ENCODE measurements around the gene ABCD3.
"Not testable (repeated sequence)": the region's sequence is repeated elsewhere in the genome, so short reads cannot be mapped to it uniquely, and the experiment has no call there.

ABCD3 gene

GRCh38 chr1:94433866-94434265 is 15.7 kb downstream of the ABCD3 start:
- H3K27ac ChIP-seq = no peak overlapping the region

DNA sequence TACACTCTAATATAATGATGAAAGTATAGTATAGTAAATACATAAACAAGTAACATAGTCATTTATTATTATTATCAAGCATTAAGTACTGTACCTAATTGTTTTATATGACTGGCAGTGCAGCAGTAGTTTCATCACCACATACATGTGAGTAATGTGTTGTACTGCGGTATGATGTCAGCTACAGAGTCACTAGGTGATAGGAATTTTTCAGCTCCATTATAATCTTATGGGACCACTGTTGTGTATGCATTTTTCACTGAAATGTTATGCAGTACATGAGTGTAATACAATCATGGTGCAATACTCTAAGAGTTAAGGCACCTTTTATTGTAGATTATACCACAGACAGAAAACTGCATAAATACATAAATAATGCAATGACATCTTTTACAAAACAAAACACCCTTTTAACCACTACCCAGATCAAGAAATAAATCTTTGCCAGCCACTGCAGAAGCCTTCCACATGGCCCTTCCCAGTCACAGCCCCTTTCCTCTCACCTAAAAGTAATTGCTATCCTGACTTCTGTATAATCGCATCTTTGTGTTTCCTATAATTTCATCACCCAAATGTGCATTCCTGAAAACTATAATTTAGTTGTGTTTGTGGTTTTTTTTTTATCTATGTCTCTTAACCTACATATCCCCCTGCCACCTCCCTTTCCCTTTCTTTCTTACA is 16.3 kb downstream of the ABCD3 start:
- no peak for TF ChIP-seq CTCF (conservative IDR thresholded peaks at IDR 0.05)

More at GRCh38 chr1:94433866-94434265, 15.7 kb downstream of the ABCD3 start:
- TF ChIP-seq CTCF (conservative IDR thresholded peaks at IDR 0.05) = no peak

GRCh38 chr1:94438692-94439276 is 20.6 kb downstream of the ABCD3 start:
- TF ChIP-seq CTCF (conservative IDR thresholded peaks at IDR 0.05) = no peak
- no peak overlapping the region for H3K27ac ChIP-seq

More for the DNA sequence above, 16.3 kb downstream of the ABCD3 start:
- H3K27ac ChIP-seq = no peak overlapping the region

DNA sequence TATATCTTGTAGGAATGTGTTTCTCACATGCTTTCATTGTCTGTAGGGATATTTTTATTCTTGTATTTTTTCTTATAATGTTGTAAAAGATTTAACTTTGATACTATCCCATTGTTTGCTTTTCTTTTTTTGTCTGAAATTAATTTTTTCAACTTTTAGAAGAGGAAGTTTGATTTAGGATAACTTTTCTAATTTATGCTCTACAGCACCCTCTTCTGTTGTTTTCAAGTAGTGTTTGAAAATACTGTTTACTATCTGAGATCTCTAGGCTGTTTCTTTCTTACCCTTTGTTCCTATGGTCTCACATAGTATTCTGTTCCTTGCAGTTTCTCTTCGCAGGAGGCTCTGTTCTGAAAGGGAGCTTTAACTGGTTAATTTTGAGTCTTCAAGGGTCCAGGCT is 21.9 kb downstream of the ABCD3 start:
- no peak for TF ChIP-seq CTCF (conservative IDR thresholded peaks at IDR 0.05)
- no peak overlapping the region for H3K27ac ChIP-seq

- H3K27ac ChIP-seq = not testable (repeated sequence)
Measured at GRCh38 chr1:94443067-94443466, 24.9 kb downstream of the ABCD3 start.

GRCh38 chr1:94444819-94445218 is 26.6 kb downstream of the ABCD3 start:
- not testable (repeated sequence) for H3K27ac ChIP-seq

DNA sequence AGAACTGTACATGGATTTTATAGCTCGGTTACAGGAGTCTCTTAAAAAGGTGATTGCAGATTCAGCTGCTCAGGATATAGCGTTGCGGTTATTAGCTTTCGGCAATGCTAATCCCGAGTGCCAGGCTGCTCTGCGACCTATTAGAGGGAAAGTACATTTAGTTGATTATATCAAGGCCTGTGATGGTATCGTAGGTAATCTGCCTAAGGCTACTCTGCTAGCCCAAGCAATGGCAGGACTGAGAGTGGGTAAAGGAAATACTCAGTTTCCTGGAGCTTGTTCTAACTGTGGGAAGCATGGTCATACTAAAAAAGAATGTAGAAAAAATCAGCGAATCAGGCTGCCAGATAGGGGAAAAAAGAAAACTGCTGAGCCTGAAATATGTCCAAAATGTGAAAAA is 27.5 kb downstream of the ABCD3 start:
- not testable (repeated sequence) for H3K27ac ChIP-seq

- H3K27ac ChIP-seq = not testable (repeated sequence)
Measured at GRCh38 chr1:94446177-94446576, 28.0 kb downstream of the ABCD3 start.

DNA sequence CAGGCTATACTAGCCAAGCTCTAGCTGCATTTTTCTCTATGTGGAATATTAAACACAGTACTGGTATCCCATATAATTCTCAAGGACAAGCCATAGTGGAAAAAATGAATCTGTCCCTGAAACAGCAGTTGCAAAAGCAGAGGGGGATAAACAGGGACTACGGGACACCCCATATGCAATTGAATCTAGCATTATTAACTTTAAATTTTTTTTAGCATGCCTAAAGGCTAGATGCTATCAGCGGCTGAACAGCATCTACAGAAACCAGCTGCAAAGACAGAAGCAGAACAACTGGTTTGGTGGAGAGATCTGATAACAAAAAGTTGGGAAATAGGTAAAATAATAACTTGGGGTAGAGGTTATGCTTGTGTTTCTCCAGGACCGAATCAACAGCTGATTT is 30.6 kb downstream of the ABCD3 start:
- not testable (repeated sequence) for H3K27ac ChIP-seq

GRCh38 chr1:94456736-94457135 is 38.5 kb downstream of the ABCD3 start:
- no peak overlapping the region for H3K27ac ChIP-seq
- no peak for TF ChIP-seq CTCF (conservative IDR thresholded peaks at IDR 0.05)
